HS-5 (cell line): ENCODE results near the gene AQP1.
A peak's percentile ranks its signal among the peaks of the same experiment; 100 is the strongest.

Source experiments
- DNase-seq: peaks from one replicate; pipeline ENCODE4 v3.0.0-alpha.2; 2012; ENCODE audit warnings: low read depth

Gene AQP1

DNA sequence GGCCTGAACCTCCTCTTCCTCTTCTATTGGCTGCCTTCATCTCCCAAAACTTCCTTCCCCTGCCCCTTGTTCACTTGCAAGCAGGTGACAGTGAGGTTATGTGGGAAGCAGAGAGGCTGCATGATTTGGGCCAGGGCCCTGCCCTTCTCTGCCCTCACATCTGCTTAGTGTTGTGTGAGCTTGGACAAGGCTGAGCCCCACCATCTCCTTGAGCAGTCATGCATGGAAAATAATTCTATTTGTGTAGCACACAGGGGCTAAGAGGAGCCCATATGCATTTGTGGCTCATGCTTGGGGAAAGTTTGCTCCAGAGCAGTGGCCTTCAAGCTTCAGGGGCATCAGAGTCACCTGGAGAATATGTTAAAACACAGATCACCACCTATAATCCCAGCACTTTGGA is 26.8 kb upstream of the AQP1 start:
- no peak for DNase-seq

- no peak for DNase-seq
Measured at GRCh38 chr7:30886608-30887011, 25.0 kb upstream of the AQP1 start.

- no peak for DNase-seq
Measured at GRCh38 chr7:30887464-30887872, 24.2 kb upstream of the AQP1 start.

- peak; percentile 58 for DNase-seq
Measured at GRCh38 chr7:30888747-30889146, 22.9 kb upstream of the AQP1 start.

GRCh38 chr7:30890226-30890625 is 21.4 kb upstream of the AQP1 start:
- DNase-seq, result no peak

GRCh38 chr7:30893357-30893756 is 18.3 kb upstream of the AQP1 start:
- no peak for DNase-seq

- DNase-seq, result no peak
Measured at GRCh38 chr7:30894009-30894408, 17.6 kb upstream of the AQP1 start.

- no peak for DNase-seq
Measured at GRCh38 chr7:30894866-30895605, 16.6 kb upstream of the AQP1 start.

- no peak for DNase-seq
Measured at GRCh38 chr7:30896036-30896435, 15.6 kb upstream of the AQP1 start.

DNA sequence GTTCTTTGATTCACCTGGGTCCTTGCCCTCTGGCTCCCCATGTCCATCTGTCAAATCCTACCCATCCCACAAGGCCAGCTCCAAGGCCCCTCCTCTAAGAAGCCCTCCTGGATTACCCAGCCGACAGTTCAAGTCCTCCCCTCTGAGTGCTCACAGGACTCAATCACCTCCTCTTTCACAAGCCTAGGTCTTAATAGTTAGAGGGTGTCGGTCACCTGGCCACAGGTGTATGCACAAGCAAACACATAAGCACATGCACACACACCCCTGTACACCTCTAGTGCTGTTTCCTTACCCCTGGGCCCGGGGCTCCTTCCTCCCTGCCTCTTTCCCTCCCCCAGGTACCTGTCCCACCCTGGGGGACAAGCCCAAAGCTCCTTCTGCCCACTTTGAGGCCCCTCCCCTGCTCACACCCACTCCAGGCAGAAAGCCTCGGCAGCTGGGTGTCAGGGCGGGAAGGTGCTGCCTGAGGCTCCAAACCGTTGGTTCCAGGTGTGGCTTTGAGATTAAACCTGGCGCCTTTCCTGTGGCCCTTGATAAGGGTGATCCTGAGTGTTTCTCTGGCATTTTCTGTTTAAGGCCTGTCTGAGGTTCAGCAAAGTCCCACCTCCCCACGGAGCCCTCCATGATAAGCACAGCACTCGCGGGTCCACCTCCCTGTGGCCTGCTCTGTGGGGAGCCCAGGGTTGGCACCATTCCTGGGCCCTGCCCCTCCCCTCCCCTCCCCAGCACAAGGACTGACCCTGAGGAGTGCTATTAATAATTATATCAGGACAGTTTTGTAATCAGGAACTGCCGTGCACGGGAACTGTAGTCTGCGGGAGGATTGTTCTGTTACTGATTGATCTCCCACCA is 14.6 kb upstream of the AQP1 start:
- DNase-seq, result no peak

GRCh38 chr7:30897770-30898169 is 13.9 kb upstream of the AQP1 start:
- DNase-seq, result no peak

DNA sequence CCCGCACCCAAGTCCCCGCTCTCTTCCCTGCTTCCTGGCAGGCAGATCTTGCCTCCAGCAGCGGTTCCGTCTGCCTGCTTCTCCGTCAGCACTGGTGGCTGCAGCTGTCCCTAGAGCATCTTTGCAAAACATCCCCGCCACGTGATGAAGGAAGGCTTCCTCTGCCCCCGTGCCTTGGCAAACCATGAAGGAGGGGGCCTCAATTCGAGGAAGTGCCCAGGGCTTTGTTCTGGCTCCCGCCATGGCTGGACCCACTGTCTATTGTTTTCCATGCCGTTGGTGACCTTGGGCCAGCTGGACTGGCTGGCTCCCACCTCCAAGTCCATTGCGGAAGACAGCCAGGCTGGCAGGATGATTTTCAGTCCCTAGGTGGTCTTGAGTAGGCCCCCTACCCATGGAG is 13.2 kb upstream of the AQP1 start:
- DNase-seq, result no peak

DNA sequence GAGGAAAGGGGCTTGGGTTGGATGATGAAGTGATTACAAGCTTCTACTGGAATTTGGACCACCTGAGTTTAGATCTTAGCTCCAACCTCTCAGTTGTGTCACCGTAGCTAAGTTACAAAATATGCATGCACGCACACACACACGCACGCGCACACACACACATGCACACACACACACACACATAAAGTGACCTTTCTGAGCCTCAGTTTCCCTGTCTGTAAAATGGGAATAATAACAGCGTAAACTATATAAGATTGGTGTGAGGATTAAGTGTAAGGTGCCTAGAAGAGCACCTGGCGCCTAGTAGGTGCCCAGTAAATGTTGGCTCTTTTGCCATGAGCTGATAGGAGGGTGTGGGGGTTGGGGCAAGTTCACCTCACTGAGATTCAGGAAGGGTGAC is 12.6 kb upstream of the AQP1 start:
- DNase-seq, result no peak

- no peak for DNase-seq
Measured at GRCh38 chr7:30899630-30900029, 12.0 kb upstream of the AQP1 start.

DNA sequence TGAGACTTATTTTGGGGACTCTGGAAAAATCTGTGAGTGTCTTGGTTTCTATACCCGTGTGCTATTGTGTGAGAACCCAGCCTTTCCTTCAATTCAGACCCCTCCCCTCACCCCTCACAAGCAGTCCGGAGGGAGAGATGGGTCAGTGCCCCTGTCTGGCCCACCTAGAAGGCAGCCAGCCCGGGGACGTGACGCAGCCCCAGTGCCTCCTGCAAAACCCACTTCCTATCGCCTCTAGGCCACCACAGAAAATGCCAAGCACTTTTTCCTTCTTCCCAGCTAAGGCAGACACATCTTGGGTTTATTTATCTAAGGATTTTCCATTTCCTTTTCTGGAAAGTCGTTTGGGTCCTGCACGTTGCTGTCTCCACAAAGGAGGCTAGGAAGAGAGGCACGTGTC is 11.6 kb upstream of the AQP1 start:
- no peak for DNase-seq

DNA sequence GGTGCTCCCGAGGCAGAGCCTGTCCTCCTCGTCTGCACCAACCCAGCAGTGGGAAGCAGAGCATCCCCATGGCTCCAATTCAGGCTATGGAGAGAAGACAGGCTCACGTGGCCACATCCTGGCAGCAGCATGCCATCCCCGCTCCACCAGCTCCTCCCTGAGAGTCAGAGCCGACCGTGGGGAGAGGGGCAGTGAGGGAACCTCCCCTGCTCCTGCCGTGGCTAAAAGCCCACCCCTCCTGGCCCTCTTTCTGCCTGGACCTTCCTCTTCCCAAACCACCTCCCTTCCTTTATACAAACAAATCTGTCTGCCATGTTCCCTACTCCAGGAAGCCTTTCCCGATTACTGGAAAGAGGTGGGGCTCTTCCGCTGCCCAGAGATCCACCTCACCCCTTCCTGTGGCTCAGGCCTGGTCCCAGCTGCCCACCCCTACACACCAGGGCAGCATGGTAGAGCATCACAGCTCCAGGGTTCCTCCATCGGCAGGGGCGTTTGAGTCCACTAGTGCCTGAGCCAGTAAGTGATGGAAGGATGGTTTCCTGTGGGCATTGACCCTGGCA is 10.8 kb upstream of the AQP1 start:
- no peak for DNase-seq

DNA sequence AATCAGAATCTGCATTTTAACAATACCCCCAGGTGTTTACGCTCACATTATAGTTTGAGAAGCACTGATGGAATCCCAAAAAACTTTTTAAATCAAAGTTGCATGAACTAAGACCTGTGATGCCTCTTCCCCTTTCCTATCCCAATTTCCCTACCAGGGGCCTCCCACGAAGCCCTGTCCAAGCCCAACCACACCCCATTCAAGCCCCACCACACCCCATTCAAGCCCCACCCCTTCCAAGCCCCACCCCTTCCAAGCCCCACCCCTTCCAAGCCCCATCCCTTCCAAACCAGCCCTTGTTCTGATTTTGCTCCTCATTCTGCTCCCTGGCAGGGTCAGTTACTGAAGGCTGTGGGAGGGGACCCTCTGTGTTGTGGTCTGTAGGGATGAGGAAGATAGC is 9.8 kb upstream of the AQP1 start:
- DNase-seq, result no peak

DNA sequence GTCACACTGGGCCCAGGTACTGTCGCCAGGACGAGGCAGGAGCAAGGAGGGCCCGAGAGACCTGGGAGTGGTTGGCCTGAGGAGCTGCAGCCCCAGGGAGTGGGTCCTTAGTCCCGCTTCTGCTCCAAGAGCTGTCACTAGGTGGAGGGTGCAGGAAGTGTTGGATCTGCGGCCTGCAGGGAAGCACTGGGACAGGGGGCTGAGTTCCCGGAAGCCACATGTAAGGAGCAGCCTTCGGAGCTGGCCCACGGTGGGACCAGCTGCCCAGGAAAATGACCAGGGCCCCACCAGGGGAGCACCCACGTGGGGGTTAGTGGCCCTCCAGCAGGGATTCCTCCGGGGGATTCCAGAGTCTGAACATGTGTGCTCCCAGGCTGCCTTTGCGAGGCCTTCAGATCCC is 9.2 kb upstream of the AQP1 start:
- no peak for DNase-seq

GRCh38 chr7:30903146-30903545 is 8.5 kb upstream of the AQP1 start:
- DNase-seq, result no peak

DNA sequence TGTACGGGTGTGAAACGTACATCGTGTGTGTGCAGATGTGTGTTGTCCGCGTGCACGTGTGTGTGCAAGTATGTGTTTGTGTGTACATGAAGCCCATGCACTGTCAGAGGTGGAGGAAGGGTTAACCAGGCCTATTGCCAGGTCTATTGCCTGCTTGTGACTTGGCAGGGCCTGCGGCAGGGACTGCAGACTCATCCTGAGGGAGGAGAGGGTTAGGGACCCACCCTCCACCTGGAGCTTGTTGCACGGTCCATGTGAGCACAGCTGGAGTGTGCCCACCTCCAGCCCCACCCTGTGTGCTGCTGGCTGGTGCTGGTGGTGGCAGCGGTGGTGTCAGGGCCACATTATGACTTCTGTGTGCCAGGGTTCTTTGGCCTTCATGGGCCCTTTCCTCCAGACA is 7.1 kb upstream of the AQP1 start:
- DNase-seq, result no peak

DNA sequence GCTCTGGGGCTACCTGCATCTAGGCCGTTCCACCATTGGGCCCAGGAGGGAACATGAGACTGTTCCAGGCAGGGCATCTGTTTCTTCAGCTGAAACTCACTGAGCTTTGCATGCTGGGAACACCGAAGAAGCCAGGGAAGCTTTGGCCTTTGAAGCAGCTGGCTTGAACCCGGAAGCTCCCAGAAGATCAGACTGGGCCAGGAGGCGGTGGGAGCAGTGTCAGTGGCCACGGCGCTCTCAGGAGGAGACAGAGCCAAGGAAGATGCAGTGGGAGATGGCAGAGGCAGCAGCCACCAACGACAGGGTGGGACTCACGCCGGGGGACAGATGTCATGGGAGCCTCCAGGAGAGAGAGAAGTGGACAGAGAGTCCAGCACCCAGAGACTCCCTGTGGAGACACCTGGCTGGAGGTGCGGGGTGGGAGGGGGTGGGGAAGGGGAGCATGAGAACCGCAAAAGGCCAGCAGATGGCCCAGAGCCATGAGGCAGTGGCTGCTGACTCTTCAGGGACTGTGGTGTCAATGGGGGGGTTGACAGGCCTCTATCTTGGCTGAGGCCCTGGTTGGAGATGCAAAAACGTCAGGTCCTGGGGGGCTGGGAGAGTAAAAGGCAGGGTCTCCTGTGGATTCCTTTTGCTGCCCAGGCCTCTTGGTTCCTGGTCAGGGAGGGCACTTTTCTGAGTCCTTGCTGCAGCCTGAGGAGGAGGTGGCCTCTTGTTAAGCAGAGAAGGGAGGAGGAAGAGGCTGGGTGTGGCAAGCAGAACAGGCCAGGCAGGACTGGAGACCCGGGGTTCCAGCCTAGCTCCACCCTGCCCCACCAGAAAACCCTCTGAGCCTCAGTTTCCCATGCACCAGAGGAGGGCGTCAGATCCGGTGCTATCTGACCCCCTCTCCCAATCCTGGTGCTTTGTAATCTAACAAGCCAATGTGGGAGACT is 6.3 kb upstream of the AQP1 start:
- DNase-seq, result no peak

- no peak for DNase-seq
Measured at GRCh38 chr7:30906014-30906413, 5.6 kb upstream of the AQP1 start.
